Lower lobe of right lung (tissue), 2 donors: ENCODE results near the gene OVOL2. TPM values are rescaled to one million over a fixed set of nuclear protein-coding genes. Genes with fewer than 3 reads are reported as not detected.

Experiments used
- ATAC-seq, 2 donors: fragments of 200-7000 bp; cut with Tn5 transposase; one replicate each; pipeline ENCODE4 v1.9.1; 2020 to 2022; ENCODE audit warnings: mild to moderate bottlenecking in 2 of 2, moderate library complexity in 2 of 2
- DNase-seq: peaks from one replicate; pipeline ENCODE4 v3.0.0-alpha.2; 2020
- H3K27ac ChIP-seq: fragments of 200-600 bp; one replicate; pipeline ENCODE4 v1.8.0; 2022
- H3K27me3 ChIP-seq: fragments of 200-600 bp; one replicate; pipeline ENCODE4 v1.8.0; 2022; ENCODE audit warnings: low read depth
- H3K36me3 ChIP-seq: fragments of 200-600 bp; one replicate; pipeline ENCODE4 v1.8.0; 2022; ENCODE audit warnings: mild to moderate bottlenecking
- H3K4me1 ChIP-seq: fragments of 200-600 bp; one replicate; pipeline ENCODE4 v1.8.0; 2022
- H3K4me3 ChIP-seq: fragments of 200-600 bp; one replicate; pipeline ENCODE4 v1.8.0; 2022; ENCODE audit warnings: mild to moderate bottlenecking
- H3K9me3 ChIP-seq: fragments of 200-600 bp; one replicate; pipeline ENCODE4 v1.8.0; 2022
- intact Hi-C: fragments of 100-400 bp; cut with DNase I; formaldehyde crosslinking; loops from one replicate; pipeline ENCODE4 v1.11.0; 2022
- total RNA-seq: library from RNA; stranded (reverse); fragmentation: NEBNext Ultra II Directional; extraction: Animal tissue kit (Norgen Biotek cat#: 25700); gene quantifications from one replicate; pipeline ENCODE4 v1.2.1, GENCODE V29; 2021
- TF ChIP-seq, protein P1 (sequence below): fragments of 200-600 bp; IDR thresholded peaks from one replicate; pipeline ENCODE4 v1.8.0; 2022; ENCODE audit warnings: antibody characterized with exemption, mild to moderate bottlenecking
- donor health status: DM: no; HTN: yes; CAD: no; lungs with severe emphysema.

The OVOL2 gene
- total RNA-seq, 1 donor from 2014 or later: 8.6 TPM

- Histone ChIP-seq H3K27me3 (no peaks in the 10 kb centered on the region), H3K27ac (no peak overlapping the region), H3K36me3 (peaks cover 3% of the 10 kb centered on the region), H3K4me3 (no peak overlapping the region), H3K4me1 (no peaks in the 10 kb centered on the region), H3K9me3 (peaks cover 6% of the 10 kb centered on the region)
- DNase-seq: no peak
- intact Hi-C loops: no loop called here
- TF ChIP-seq, protein P1, sequence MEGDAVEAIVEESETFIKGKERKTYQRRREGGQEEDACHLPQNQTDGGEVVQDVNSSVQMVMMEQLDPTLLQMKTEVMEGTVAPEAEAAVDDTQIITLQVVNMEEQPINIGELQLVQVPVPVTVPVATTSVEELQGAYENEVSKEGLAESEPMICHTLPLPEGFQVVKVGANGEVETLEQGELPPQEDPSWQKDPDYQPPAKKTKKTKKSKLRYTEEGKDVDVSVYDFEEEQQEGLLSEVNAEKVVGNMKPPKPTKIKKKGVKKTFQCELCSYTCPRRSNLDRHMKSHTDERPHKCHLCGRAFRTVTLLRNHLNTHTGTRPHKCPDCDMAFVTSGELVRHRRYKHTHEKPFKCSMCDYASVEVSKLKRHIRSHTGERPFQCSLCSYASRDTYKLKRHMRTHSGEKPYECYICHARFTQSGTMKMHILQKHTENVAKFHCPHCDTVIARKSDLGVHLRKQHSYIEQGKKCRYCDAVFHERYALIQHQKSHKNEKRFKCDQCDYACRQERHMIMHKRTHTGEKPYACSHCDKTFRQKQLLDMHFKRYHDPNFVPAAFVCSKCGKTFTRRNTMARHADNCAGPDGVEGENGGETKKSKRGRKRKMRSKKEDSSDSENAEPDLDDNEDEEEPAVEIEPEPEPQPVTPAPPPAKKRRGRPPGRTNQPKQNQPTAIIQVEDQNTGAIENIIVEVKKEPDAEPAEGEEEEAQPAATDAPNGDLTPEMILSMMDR: no peak
- ATAC-seq: no peak
Measured at GRCh38 chr20:18041462-18041861, 16.3 kb downstream of the OVOL2 start.

DNA sequence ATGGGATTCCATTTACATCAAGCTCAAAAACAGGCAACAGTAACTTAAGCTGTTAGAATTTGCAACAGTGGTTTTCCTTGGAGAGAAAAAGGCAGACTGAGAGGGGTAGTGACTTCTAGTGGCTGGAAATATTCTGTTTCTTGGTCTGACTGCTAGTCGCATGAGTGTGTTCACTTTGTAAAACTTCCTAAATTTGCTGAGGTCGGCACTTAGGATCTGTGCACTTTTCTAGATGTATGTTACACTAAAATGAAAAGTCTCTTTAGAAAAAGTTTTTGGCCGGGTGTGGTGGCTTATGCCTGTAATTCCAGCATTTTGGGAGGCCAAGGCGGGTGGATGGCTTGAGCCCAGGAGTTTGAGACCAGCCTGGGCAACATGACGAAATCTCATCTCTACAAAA is 18.7 kb downstream of the OVOL2 start:
- Histone ChIP-seq H3K36me3 (peaks cover 14% of the 10 kb centered on the region), H3K27me3 (no peaks in the 10 kb centered on the region), H3K4me1 (no peaks in the 10 kb centered on the region), H3K4me3 (no peak overlapping the region), H3K9me3 (peaks cover 6% of the 10 kb centered on the region), H3K27ac (no peak overlapping the region)
- intact Hi-C loops: no loop called here
- DNase-seq: no peak
- TF ChIP-seq, protein P1: no peak
- ATAC-seq: no peak

DNA sequence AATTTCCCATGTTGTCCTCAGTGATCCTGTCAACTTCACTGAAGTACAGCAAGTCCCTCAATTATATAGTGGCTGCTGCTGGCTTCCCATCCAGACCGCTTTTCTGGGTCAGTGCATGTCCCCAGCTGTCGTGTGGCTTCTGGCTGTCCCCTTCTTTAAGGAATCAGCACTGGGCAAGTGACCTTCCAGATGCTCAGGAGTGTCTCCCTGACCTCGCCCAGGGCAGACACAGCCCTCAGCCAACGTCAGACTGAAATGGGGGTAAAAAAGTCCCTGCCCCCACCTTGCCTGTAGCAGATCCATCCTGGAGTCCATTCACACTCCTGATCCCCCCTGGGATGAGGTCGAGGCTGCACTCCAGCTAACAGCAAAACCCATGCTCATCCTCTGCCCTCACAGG is 23.7 kb downstream of the OVOL2 start:
- DNase-seq (no peak), ATAC-seq (no peak)
- Histone ChIP-seq H3K4me1 (no peaks in the 10 kb centered on the region), H3K27me3 (no peaks in the 10 kb centered on the region), H3K36me3 (peaks cover 11% of the 10 kb centered on the region), H3K9me3 (no peaks in the 10 kb centered on the region), H3K4me3 (no peak overlapping the region), H3K27ac (no peak overlapping the region)
- intact Hi-C loops: no loop called here
- TF ChIP-seq, protein P1: no peak

- H3K9me3 ChIP-seq: no peaks in the 10 kb centered on the region
- no peaks in the 10 kb centered on the region for H3K4me1 ChIP-seq
- ATAC-seq: no peak
- intact Hi-C loops: no loop called here
- H3K36me3 ChIP-seq: peaks cover 11% of the 10 kb centered on the region
- H3K27me3 ChIP-seq: no peaks in the 10 kb centered on the region
- no peak overlapping the region for H3K27ac ChIP-seq
- no peak for DNase-seq
- H3K4me3 ChIP-seq: no peak overlapping the region
- TF ChIP-seq, protein P1: no peak
Measured at GRCh38 chr20:18032977-18033892, 24.5 kb downstream of the OVOL2 start.

- Histone ChIP-seq H3K4me1 (no peaks in the 10 kb centered on the region), H3K36me3 (peaks cover 11% of the 10 kb centered on the region), H3K27me3 (no peaks in the 10 kb centered on the region), H3K4me3 (no peak overlapping the region), H3K27ac (no peak overlapping the region), H3K9me3 (no peaks in the 10 kb centered on the region)
- intact Hi-C loops: no loop called here
- TF ChIP-seq, protein P1: no peak
- DNase-seq: no peak
- ATAC-seq: no peak
Measured at GRCh38 chr20:18031888-18032509, 25.7 kb downstream of the OVOL2 start.
